GM18861 (cell line): ENCODE measurements around the gene GZF1.
A peak's percentile ranks its signal among the peaks of the same experiment; 100 is the strongest.

Source experiments
- ATAC-seq: cut with Tn5 transposase; IDR thresholded peaks from one replicate; pipeline ENCODE4 v1.9.1; 2021; ENCODE audit not compliant: unreplicated experiment

Gene GZF1

DNA sequence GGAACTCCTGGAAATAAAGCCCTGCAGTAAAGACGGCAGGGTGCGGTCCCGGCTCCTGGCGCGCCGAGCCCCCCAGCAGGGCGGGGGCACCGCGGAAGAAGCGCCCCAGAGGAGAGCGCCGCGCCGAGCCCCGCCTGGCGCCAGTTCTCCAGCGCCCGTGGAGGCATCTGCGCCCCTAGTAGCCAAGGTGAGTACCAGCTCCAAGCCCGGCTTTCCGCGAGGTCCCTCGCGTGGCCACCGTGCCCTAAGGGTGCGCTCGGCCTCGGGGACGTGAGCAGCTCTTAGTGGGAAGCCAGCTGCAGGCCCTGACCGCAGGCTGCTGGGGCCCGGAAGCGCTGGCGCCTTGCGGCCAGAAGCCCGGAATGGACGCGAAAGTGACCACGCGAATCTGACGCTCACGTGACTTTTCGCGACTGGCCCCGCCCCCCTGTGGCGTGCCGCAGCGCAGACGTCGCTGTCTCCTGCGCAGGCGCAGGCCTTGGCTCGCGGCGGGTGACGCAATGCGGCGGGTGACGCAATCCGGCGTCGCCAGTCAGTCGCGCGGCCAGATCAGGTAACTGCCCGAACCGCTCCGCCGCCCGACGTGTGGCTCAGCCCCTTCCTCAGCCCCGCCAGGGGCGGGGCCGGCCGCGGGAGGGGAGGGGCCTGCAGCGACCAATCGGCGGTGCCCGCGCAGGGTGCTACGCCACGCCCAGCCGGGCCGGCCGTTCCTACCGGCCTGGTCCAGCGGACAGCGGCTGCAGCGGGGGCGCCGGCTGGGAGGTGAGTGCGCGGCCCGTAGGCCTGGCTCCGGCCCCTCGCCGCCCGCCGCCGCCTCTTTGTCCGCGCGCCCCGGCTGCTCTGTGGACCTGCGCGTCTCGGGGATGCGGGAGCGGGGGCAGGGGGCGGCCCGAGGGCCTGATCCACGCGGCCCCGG lies at the start of gene GZF1:
TSS of gene GZF1 (plus strand) at position 707 of the 916 bp plus-strand sequence. CDS start 2,202 bp downstream, outside the sequence.
- peak; percentile 47 for ATAC-seq

DNA sequence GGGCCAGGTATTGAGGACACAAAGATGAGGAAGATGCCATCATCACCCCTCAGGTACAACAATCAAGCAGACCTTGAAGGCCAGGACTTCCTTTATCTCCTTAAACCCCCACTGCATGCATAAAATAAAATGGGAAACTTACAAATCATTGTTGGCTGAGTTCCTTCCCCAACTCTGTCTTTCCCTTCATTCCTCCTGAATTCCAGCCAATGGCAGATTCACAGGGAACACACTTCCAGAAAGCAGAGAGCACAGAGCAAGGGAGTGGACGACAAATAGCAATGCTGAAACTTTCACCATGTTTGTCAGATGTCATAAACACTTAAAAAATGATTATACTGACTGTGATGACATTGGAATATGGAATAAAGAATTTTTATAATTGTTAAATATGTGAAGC lies 48.7 kb upstream of the GZF1 start:
- no peak for ATAC-seq

DNA sequence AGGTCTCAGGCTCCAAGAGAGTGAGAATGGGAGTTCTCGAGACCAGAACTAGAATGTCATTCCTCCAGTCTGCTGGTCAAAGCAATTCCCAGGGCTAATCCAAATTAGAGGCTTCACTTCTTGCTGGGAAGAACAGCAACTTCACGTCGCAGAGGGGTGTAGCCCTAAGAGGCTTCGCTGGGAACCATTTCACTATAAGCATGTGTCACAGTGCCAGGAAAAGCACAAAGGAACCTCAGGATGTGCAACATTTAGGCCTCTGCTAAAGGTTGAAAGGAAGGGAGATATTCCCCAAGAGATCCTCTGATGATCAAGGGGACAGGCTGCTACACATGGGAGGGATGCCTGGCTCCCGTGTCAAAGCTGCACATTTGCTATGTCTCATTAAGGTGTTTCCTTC lies 47.3 kb upstream of the GZF1 start:
- no peak for ATAC-seq

DNA sequence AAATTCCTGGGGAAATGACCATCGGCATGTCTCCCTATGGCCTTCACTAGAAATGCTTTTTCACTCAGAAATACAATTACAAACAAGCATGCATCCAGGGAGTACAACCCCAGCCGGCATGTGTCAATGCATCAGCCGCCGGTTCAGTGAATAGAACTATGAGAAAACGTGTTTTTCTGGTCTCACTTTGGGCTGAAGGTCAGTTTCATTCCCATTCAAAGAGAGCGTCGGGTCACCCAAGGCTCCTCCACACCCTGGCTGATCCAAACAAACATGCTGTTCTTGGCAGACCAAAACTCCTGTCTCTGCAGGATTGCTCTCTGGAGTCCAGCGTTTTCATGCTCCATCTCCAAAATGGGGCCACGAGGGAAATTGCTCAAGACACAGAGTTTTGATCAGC lies 46.9 kb upstream of the GZF1 start:
- no peak for ATAC-seq

DNA sequence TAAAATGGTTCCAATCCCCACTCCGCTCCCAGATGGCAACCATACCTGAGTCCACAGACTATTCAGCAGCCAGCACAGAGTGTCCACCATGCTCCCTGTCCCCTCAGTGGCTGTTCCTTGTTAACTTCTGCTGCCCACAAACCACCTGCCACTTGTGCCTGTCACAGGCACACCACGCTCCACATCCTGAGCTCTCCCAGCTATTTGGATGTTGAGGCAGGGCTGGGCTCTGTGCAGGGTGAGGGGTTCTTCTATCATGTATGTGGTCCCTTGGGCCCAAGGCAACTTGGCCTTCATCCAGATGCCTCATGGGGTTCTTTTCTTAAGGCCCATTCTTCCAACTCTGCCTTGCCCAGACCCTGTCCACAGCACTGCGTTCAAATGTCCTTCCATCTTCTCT lies 45.4 kb upstream of the GZF1 start:
- no peak for ATAC-seq

DNA sequence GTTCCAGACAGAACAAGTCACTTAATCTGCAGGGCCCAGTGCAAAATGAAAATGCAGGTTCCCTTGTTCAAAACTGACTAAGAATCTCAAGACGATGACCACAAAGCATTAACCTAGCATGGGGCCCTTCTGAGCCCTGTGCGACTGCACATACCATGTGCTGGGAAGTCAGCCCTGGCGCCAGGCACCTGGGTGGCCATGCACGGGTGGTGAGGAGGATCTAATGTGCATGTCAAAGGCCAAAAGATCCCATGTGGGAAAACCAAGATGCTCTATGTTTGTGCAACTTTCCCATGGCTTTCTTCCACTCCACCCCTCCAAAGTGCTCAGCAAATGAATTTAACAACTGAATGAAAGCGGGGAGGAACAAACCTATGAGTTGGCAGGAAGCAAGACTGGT lies 44.9 kb upstream of the GZF1 start:
- ATAC-seq, result no peak

DNA sequence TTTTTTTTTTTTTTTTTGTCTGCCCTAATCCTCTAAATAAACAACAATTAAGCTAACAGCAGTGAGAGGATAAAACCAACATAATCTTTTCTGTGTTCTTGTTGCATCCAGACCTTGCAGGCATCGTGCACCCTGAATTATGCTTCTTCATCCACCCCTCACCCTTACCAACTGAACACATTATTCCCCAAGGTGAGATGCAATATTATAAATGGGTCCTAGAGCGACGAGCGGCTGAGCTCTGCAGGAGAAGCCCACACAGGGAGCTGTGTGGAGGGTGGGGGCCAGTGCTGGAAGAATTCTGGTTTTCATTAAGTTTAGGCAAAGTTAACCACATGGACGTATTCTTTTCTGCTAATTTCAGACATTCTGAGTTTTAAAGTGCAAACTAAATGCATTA lies 43.6 kb upstream of the GZF1 start:
- ATAC-seq, result no peak

DNA sequence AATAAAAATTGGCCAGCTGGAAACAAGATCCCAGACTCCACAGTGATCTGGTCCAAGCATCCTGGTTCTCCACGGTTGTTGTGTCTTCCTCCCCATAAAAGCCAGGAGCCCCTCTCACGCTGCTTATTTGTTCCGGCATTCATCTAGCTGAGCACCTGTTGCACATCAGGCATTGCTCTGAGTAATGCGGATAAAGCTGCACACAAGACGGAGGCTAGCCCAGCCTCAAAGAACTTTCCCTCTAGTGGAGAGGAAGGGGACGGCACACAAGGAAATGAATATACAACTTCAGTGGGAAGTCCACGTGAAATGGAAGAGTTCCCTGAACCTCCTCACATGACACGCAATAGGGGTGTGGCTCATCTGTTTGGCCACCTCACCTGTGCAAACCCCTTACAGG lies 41.7 kb upstream of the GZF1 start:
- no peak for ATAC-seq

DNA sequence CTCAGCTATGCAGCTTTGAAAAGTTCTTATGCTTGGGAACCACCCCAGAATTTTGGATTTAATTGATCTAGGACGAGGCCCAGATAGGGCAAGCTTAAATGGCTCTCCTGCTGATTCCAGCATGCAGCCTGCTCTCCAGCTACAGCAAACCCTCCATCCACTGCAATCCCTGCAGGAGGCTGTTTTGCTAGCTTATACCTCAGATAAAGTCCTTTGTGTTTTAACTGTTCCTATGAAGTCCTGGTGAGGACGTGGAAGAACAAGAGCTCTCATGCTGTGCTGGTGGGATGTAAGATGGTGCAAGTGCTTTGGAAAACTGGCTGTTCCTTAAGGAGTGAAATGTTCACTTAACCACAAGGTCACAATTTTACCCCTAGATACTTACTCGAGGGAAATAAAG lies 36.9 kb upstream of the GZF1 start:
- ATAC-seq, result no peak

DNA sequence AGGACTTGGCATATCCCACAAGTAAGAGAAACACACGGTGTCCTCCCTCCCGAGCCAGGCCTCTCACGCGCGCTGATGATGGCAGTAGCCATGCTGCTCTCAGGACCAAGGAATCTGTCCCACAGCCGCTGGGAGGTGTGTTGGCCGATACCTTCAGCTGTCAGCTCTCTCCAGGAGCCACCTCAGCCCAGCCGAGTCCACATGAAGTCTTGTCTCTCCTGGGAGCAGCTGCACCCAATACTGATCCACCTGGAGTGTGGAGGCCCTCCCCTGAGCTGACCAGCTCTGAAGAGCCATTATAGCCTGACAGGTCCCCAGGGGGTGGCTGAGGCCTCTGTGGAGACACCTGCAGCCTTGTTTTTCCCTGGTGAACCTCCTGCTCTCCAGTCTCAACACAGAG lies 35.2 kb upstream of the GZF1 start:
- ATAC-seq, result no peak

DNA sequence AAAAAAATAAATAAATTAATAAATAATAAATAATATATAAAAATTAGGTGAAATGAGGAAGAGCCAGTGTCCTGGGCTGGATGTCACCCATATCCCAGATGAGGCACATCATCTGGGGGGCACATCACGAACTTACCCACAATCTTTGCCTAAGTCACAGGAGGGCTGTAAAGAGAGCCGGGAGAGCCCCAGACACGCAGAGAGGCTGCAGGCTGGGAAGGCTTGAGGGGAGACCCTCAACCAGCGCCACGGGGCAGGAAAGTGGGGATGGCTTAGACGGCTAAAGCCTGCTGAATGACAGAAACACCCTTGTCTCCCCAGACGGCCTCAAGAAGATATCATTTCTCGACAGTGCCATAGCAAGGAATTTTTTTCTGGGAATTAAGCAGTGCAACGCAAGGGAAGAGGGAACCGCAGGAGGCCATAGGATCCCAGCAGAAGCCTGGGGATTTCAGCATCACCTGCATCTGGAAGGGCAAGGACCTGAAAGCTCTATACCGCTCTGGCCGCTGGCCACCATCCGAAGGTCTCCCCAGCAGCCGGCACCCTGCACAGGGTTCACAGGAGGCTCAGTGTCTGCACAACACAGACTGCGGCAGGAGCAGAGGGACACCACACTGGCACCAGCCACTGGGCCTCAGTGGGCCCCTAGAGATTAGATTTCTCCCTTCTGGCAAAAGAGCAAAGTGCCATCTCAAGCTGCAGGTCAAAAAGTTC lies 34.2 kb upstream of the GZF1 start:
- ATAC-seq, result no peak

DNA sequence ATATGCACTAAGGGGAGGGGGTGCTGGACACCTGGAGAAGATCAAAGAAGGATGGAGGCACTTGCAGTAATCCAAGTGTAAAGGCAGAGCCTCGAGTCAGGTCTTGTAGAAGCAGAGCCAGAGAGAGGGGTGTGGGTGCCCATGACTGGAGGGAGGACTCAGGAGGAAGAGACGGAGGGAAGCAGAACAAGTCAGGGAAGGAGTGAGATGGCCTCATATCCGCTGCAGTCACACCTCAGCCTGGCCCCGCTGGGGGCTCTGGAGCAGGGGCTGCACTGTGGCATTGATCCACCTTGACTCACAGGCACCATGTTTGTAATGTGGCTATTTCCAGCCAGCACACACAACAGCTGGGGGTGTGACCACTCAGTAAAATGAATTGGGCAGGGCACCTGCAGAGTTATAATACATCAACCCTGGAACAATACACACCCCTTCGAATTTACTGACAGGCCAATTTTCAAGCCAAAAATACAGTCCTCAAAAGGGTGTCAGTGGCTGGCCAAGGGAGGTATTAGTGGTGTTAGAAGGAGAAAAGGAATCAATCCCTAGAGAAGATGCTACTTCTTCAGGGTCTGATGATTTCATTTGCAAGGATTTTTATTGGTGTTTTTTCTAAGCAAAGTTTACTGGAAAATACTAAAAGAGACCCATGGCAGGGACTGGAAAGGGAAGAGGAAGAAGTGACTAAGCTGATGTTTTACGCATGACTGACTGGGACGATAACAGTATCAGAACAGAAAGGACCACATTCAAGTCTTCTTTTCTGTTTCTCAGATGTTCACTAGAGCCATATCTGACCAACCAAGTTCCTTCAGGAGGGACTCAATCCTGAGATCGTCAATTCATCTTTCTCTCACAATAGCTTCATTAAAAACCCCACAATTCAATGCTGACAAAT lies 30.3 kb upstream of the GZF1 start:
- no peak for ATAC-seq

DNA sequence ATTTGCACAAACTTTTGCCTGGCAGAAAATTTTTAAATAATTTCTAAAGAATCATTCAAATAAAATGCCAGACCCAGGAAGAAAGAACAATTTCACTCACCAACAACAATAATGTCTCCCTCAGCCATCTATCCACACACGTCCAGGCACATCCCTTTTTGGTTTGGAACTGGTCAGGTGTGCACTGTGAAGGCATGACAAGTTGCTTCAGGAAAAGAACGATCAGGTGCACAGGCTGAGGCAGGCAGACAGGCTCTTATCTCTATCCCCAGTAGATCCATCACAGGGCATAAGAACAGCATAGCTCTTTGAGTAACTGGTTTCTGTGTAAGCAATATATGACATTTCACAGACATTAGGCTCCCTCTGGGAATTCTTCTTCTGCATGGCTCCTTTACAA lies 29.5 kb upstream of the GZF1 start:
- no peak for ATAC-seq

DNA sequence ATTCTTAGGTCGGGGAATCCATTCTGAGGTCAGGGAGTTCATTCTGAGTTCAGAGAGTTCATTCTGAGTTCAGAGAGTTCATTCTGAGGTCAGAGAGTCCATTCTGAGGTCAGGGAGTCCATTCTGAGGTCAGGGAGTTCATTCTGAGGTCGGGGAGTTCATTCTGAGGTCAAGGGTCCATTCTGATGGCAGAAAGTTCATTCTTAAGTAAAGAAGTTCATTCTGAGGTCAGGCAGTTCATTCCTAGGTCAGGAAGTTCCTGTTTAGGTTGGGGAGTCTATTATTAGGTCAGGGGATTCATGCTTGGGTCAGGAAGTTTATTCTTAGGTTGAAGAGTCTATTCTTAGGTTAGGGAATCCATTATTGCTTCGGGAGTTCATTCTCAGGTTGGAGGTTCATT lies 27.9 kb upstream of the GZF1 start:
- ATAC-seq, result no peak

DNA sequence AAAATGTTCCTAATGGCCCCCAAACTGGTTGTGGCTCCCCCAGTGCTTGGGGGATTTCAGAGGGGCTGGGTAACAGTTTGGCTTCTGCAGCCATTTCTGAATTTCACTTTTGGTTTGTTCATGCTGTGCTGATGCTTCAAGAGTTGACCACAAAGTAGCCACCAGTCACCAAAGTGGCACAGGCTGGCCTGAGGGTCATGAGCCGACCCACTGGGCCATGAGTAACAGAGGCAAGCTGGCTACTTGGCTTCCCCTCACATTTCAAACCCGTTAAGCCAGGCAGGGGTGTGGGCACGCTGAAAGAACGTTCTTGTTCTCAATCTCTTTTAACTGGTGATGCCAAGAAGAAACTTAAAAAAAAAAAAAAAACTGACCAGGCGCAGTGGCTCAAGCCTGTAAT lies 26.5 kb upstream of the GZF1 start:
- no peak for ATAC-seq

DNA sequence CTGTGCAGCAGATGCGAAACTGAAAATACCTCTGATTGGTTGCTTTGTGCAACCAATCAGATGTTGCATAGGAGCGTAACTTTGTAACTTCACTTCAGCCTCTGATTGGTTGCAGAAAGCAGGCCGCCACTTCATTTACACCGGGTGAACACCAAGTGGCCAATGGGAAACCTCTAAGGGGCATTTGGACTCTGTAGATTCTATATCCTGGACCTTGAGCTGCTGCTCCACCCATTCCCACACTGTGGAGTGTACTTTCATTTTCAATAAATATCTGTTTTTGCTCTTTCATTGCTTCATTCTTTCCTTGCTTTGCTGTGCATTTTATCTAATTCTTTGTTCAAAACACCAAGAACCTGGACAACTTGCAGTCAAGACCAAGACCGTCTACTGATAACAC lies 25.5 kb upstream of the GZF1 start:
- ATAC-seq, result no peak

DNA sequence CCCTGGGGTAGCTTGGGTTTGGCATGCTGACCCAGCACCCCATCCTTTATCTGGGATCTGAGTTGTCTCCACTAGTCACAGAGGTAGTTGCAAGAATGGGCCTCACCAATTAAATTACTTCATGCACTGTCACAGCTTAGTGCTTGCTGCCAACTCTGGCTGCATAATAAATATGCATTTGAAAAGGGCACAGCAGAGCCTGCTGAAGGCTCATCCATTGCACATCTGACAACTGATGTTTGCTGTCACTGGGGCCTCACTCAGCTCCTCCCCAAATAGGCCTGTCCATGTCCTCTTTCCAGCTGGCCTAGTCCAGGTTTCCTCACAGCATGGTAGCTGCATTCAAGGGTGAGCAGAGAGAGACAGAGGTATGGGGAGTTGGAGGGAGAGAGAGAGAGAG lies 24.7 kb upstream of the GZF1 start:
- no peak for ATAC-seq

DNA sequence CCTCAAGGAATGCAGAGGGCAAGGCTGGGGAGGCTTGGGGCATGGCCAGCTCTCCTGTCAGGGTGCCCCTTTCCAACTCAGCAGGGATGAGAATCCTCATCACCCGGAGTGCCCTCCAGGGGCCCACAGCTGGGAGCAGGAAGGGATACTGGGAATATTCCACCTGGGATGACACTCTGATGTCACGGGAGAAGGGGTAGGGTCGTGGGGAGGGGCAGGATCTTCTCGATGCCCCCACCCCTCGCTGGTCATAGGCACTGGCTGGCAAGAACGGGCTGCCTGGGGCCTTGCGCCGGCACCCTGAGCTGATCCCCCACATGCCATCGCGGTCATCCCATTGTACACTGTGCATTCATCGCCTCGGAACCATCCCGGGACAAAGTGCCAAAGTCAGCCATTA lies 22.0 kb upstream of the GZF1 start:
- no peak for ATAC-seq

DNA sequence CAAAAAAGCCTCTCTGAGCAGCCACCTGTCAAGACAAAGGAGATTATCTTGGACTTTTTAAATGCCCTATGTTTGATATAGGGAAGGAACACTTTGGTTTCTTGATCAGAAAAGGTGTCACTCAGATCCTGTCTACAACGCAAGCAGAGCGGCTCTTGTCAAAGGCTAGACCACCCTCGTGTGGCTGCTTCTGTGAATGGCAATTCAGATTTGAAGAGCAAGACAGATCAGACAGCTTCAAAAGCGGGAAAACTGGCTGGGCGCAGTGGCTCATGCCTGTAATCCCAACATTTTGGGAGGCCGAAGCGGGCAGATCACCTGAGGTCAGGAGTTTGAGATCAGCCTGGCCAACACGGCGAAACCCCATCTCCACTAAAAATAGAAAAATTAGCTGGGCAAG lies 21.5 kb upstream of the GZF1 start:
- ATAC-seq, result no peak

DNA sequence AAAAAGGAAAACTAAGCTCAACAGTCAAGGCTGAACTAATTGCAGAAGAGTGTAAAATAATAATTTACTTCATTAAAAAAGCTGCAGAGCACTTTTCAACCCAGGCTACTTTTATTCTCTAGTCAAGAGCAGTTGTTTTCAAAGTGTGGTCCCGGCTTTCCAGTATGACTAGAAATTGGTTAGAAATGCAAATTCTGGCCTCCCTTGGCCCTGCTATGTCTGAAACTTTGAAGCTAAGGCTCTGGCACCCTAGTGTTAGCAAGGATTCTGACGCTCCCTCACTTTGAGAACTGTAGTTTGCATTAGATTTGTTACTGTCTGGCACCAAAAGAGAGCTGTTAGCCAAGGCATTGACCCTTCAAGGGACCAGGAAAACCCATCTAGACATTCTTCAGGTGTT lies 20.9 kb upstream of the GZF1 start:
- no peak for ATAC-seq

DNA sequence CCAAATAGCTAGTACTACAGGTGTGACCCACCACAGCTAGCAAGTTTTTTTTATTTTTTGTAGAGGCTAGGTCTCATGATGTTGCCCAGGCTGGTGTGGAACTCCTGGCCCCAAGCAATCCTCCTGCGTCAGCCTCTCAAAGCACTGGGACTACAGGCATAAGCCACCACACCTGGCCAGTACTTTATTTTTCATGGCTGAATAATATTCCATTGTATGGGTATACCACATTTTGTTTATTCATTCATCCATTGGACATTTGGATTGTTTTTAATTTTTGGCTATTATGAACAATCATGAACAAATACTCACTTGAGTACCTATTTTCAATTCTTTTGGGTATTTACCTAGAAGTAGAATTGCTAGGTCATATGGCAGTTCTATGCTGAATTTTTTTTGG lies 18.4 kb upstream of the GZF1 start:
- ATAC-seq, result no peak
